ENCODE measurements around the gene PHF2. TPM values are rescaled to one million over a fixed set of nuclear protein-coding genes. Genes with fewer than 3 reads are reported as not detected.
"Not testable (repeated sequence)": the region's sequence is repeated elsewhere in the genome, so short reads cannot be mapped to it uniquely, and the experiment has no call there.

PHF2 gene
- total and polyA plus RNA-seq, 9 of the 15 experiments (the other 6 are each of a cell fraction or from before 2014, with no cell fraction given) = 0.37 to 14.4 (median 8.1) TPM

- ATAC-seq; H2AFZ ChIP-seq (ENCODE audit: low read depth, low read length); H3K9me1 ChIP-seq (ENCODE audit: control insufficient read depth, insufficient read depth, low read length); in situ Hi-C loops (cut with MboI); CTCF ChIA-PET (ENCODE audit: low intra/inter-chr PET ratio); H3K4me2 ChIP-seq (ENCODE audit: insufficient read depth, low read length); BruUV-seq (replicated peaks); H3K4me3 ChIP-seq; H3K27ac ChIP-seq (ENCODE audit: extremely low read depth, low read depth, low read length); FAIRE-seq; H3K27me3 ChIP-seq (ENCODE audit: control insufficient read depth in 2 of 2, insufficient read depth in 2 of 2, low read length in 2 of 2); DNase-seq (ENCODE audit: extremely low read depth in 1 of 4, low spot score in 3 of 4); H3K79me2 ChIP-seq (ENCODE audit: control insufficient read depth, insufficient read depth, low read length); H3K9me3 ChIP-seq (replicated peaks; ENCODE audit: control insufficient read depth, insufficient read depth, low read depth, low read length): not testable (repeated sequence)
- Histone ChIP-seq H3K4me1 (replicated peaks in 1 of 2; ENCODE audit: control insufficient read depth in 2 of 2, insufficient read depth in 2 of 2, low read length in 2 of 2) (peaks cover 7 to 41% of the 10 kb centered on the region in 2 experiments; a peak in 4 of 5 replicates), H3K36me3 (ENCODE audit: control insufficient read depth, insufficient read depth, low read length) (peaks cover 14% of the 10 kb centered on the region; the same call in 2 of the 3 replicates), H4K20me1 (replicated peaks; ENCODE audit: control insufficient read depth, insufficient read depth, low read length) (peaks cover 13% of the 10 kb centered on the region), H3K9ac (ENCODE audit: insufficient read depth in 1 of 2, low read depth in 2 of 2, low read length in 2 of 2) (peak overlapping the region in 1 of 2 experiments; percentile 26; a peak in 1 of 4 replicates)
- 91% methylated on average over 6 of the region's 6 CpGs for WGBS (ENCODE audit: insufficient coverage, low coverage, missing lambda C conversion rate)
- intact Hi-C loops (cut with micrococcal nuclease) = loop anchor here (10.0 kb wide), 1 partner anchor 92 kb away; the partner anchor contains the start of gene PHF2
- POLR2A ChIA-PET = interaction anchor here (0.6 to 0.7 kb wide), 2 partner anchors 26 to 202 kb away, joined by 3 read pairs; no protein-coding TSS in a partner anchor
Measured at GRCh38 chr9:93666439-93666784, 90.0 kb downstream of the PHF2 start.

GRCh38 chr9:93667006-93667405 lies 90.6 kb downstream of the PHF2 start:
- 94% methylated on average over 18 of the region's 18 CpGs for WGBS (ENCODE audit: insufficient coverage, low coverage, missing lambda C conversion rate)
- intact Hi-C loops (cut with micrococcal nuclease) (loop anchor here (10.0 kb wide), 1 partner anchor 92 kb away; the partner anchor contains the start of gene PHF2), in situ Hi-C loops (cut with MboI) (no loop called here)
- no peak for FAIRE-seq
- ChIA-PET POLR2A (interaction anchor here (0.7 to 1.2 kb wide), 2 partner anchors 14 to 26 kb away, joined by 3 read pairs; no protein-coding TSS in a partner anchor), CTCF (ENCODE audit: low intra/inter-chr PET ratio) (no interaction called here)
- Histone ChIP-seq H3K9me1 (ENCODE audit: control insufficient read depth, insufficient read depth, low read length) (peaks cover under 1% of the 10 kb centered on the region), H3K79me2 (ENCODE audit: control insufficient read depth, insufficient read depth, low read length) (no peaks in the 10 kb centered on the region), H3K4me1 (replicated peaks in 1 of 2; ENCODE audit: control insufficient read depth in 2 of 2, insufficient read depth in 2 of 2, low read length in 2 of 2) (peaks cover 7 to 41% of the 10 kb centered on the region in 2 experiments; a peak in 4 of 5 replicates), H3K4me2 (ENCODE audit: insufficient read depth, low read length) (no peak overlapping the region), H2AFZ (ENCODE audit: low read depth, low read length) (no peak overlapping the region), H3K4me3 (no peak overlapping the region), H3K27me3 (ENCODE audit: control insufficient read depth in 2 of 2, insufficient read depth in 2 of 2, low read length in 2 of 2) (no peaks in the 10 kb centered on the region), H3K9me3 (replicated peaks; ENCODE audit: control insufficient read depth, insufficient read depth, low read depth, low read length) (no peaks in the 10 kb centered on the region), H3K9ac (ENCODE audit: insufficient read depth in 1 of 2, low read depth in 2 of 2, low read length in 2 of 2) (no peak overlapping the region), H3K27ac (ENCODE audit: extremely low read depth, low read depth, low read length) (no peak overlapping the region), H3K36me3 (ENCODE audit: control insufficient read depth, insufficient read depth, low read length) (peaks cover 14% of the 10 kb centered on the region; the same call in 2 of the 3 replicates), H4K20me1 (replicated peaks; ENCODE audit: control insufficient read depth, insufficient read depth, low read length) (peaks cover 13% of the 10 kb centered on the region)
- no TSS peak for BruUV-seq (replicated peaks)
- no peak for TF ChIP-seq ZBTB49 (CRISPR knock-in tag; IDR thresholded peaks at IDR 0.05; ENCODE audit: borderline replicate concordance)
- TF ChIP-seq UBTF (IDR thresholded peaks at IDR 0.05; ENCODE audit: borderline replicate concordance in 1 of 2, low read depth in 2 of 2, low read length in 2 of 2) = no peak
- no peak for TF ChIP-seq GTF2E2 (tag; IDR thresholded peaks at IDR 0.05)
- no peak for TF ChIP-seq EHMT2 (IDR thresholded peaks at IDR 0.05)
- no peak for TF ChIP-seq BCL6 (CRISPR knock-in tag; IDR thresholded peaks at IDR 0.05)
- TF ChIP-seq AFF4 (CRISPR knock-in tag; IDR thresholded peaks at IDR 0.05) = no peak
- no peak for DNase-seq (ENCODE audit: extremely low read depth in 1 of 4, low spot score in 3 of 4)
- ATAC-seq = no peak
